Stimulated activated naive CD4-positive, alpha-beta T cell treated with Interleukin-2 at 50 U/mL for 16 hours (primary cell): ENCODE measurements around the gene AZU1.
"Not testable (repeated sequence)": the region's sequence is repeated elsewhere in the genome, so short reads cannot be mapped to it uniquely, and the experiment has no call there.

Experiments
- DNase-seq: peaks from one replicate; lab custom pipeline; 2025; lab: John Stamatoyannopoulos, UW

Gene AZU1

GRCh38 chr19:810883-811489 is 16.7 kb upstream of the AZU1 start:
- DNase-seq = no peak

GRCh38 chr19:811506-812048 is 16.1 kb upstream of the AZU1 start:
- DNase-seq = no peak

GRCh38 chr19:812049-812746 is 15.4 kb upstream of the AZU1 start:
- DNase-seq = no peak

- DNase-seq = no peak
Measured at GRCh38 chr19:812747-813218, 14.9 kb upstream of the AZU1 start.

GRCh38 chr19:813219-814151 is 14.2 kb upstream of the AZU1 start:
- no peak for DNase-seq

- no peak for DNase-seq
Measured at GRCh38 chr19:814152-815078, 13.2 kb upstream of the AZU1 start.

GRCh38 chr19:815079-815774 is 12.4 kb upstream of the AZU1 start:
- no peak for DNase-seq

- no peak for DNase-seq
Measured at GRCh38 chr19:815775-816499, 11.7 kb upstream of the AZU1 start.

- DNase-seq = no peak
Measured at GRCh38 chr19:816500-816857, 11.2 kb upstream of the AZU1 start.

GRCh38 chr19:820212-820611 is 7.4 kb upstream of the AZU1 start:
- not testable (repeated sequence) for DNase-seq

GRCh38 chr19:821231-821824 is 6.3 kb upstream of the AZU1 start:
- DNase-seq = no peak

GRCh38 chr19:821825-822503 is 5.7 kb upstream of the AZU1 start, which contains the start of gene PLPPR3:
TSS of gene PLPPR3 (minus strand) at chr19:821955. CDS start at chr19:821559, 396 bp downstream.
- no peak for DNase-seq

- no peak for DNase-seq
Measured at GRCh38 chr19:823565-824121, 4.0 kb upstream of the AZU1 start.

GRCh38 chr19:824885-825284 is 2.8 kb upstream of the AZU1 start:
- no peak for DNase-seq

- no peak for DNase-seq
Measured at GRCh38 chr19:825897-826644, 1.6 kb upstream of the AZU1 start.

GRCh38 chr19:827314-827709 is 325 bp upstream of the AZU1 start:
- DNase-seq = no peak

- no peak for DNase-seq
Measured at GRCh38 chr19:829129-829758, 1.6 kb downstream of the AZU1 start.
